Activated naive CD8-positive, alpha-beta T cell treated with anti-CD3 and anti-CD28 coated beads, Interleukin-2, amount 10 ng/mL, durations not matched to agents 7 days and 5 days (primary cell): Measurements from ENCODE around the gene CDK5RAP2. TPM values are rescaled to one million over a fixed set of nuclear protein-coding genes. Genes with fewer than 3 reads are reported as not detected.

Source experiments
- ATAC-seq: fragments of 150-1000 bp; cut with Tn5 transposase; one replicate; pipeline ENCODE4 v1.10.0; 2021; ENCODE audit warnings: low read depth, moderate library complexity
- POLR2A ChIA-PET: fragments of 350-600 bp; sonication (Branson Sonifier 250); formaldehyde crosslinking; loops from one replicate; lab custom pipeline; 2021; ENCODE audit warnings: antibody characterized with exemption; lab: Charles Lee
- DNase-seq: peaks from one replicate; pipeline ENCODE4 v3.0.0; 2021
- H3K27ac Mint-ChIP-seq: one replicate; pipeline ENCODE4 v1.8.0; 2022; ENCODE audit warnings: mild to moderate bottlenecking, mixed read lengths
- H3K27me3 Mint-ChIP-seq: one replicate; pipeline ENCODE4 v1.8.0; 2022; ENCODE audit warnings: mild to moderate bottlenecking, moderate library complexity, mixed read lengths
- H3K36me3 Mint-ChIP-seq: one replicate; pipeline ENCODE4 v1.8.0; 2021; ENCODE audit warnings: mild to moderate bottlenecking, mixed read lengths
- H3K4me1 Mint-ChIP-seq: one replicate; pipeline ENCODE4 v1.8.0; 2021; ENCODE audit warnings: mixed read lengths
- H3K4me3 Mint-ChIP-seq: one replicate; pipeline ENCODE4 v1.8.0; 2022; ENCODE audit warnings: mild to moderate bottlenecking, moderate library complexity, mixed read lengths
- H3K9me3 Mint-ChIP-seq: one replicate; pipeline ENCODE4 v1.8.0; 2021; ENCODE audit warnings: mixed read lengths
- total RNA-seq, 2 experiments: library from RNA; stranded (reverse); gene quantifications; one replicate each; pipeline ENCODE4 v1.2.3, GENCODE V29; 2021

The CDK5RAP2 gene
- total RNA-seq, 2 experiments from 2014 or later, result 113 TPM

DNA sequence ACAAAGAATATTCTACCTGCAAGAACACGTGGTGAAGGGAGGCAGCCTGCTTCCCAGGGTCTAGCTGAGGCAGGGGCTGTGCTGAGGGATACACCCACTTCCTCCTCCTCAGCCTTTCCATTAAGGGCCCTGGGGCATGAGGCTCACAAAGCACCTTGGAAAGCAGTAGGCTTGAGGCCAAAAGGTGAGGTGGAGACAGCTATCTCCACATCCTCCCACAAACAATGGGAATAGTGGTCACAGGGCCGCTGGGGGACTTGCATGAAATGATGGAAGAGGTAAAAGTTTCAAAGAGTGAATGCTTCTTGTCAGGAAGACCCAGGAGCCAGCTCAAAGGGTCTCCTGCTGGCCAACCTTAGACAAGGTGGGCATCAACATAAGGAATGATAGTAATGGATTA lies 207.9 kb downstream of the CDK5RAP2 start:
- POLR2A ChIA-PET, result no interaction called here
- DNase-seq (no peak), ATAC-seq (no peak)
- H3K4me3 Mint-ChIP-seq, result no peak overlapping the region
- no peaks in the 10 kb centered on the region for H3K27me3 Mint-ChIP-seq
- H3K36me3 Mint-ChIP-seq, result peaks cover 4% of the 10 kb centered on the region
- H3K9me3 Mint-ChIP-seq, result peaks cover 5% of the 10 kb centered on the region
- no peak overlapping the region for H3K27ac Mint-ChIP-seq
- no peaks in the 10 kb centered on the region for H3K4me1 Mint-ChIP-seq

DNA sequence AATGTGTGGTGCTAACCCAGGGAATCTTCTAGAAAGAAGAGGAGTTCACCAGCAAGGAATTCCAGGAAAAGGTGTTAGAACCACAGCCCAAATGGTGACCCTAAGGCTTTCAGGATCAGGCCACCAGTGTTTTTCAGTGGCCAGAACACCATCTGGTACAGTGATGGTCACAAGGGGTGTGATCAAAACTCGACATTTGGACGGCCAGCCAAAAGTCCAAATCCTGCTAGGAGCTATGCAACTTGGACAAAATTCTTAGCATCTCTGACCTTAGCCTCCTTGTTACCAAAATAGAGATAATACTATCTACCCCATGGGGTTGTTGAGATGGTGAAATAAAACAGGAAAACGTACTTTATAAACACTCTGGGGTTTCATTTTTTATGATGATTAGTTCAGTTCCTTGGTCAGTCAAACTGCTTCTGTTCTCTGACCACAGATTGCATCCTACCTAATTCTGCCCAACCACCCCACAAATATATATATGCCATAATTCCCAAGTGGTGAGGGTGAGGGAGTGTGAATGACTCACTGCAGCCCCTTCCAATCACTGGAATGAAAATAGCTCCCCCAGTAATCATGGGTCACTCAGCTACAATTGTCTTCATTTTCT lies 210.3 kb downstream of the CDK5RAP2 start:
- POLR2A ChIA-PET, result no interaction called here
- Mint-ChIP-seq H3K9me3 (no peaks in the 10 kb centered on the region), H3K27me3 (no peaks in the 10 kb centered on the region), H3K4me1 (no peaks in the 10 kb centered on the region), H3K27ac (no peak overlapping the region), H3K36me3 (no peaks in the 10 kb centered on the region), H3K4me3 (no peak overlapping the region)
- no peak for DNase-seq
- no peak for ATAC-seq

DNA sequence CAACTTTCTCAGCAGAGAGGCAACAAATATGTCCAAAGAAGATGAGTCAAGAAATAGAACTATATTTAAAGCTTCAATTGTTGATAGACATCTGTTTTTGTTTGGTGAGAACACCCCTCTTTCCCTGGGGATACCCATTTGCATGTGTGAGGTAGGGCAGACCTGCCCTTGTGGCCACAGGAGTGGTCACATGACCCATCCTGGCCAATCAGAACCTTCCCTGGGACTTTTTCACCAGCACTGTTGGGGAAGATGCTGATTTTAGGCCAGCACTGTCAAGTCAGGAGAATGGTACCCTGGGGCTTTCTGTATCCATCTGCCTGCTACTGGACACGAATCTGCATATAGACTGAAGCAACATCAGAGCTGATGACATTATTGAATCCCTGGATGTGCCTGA lies 211.2 kb downstream of the CDK5RAP2 start:
- ATAC-seq (no peak), DNase-seq (no peak)
- Mint-ChIP-seq H3K36me3 (no peaks in the 10 kb centered on the region), H3K9me3 (no peaks in the 10 kb centered on the region), H3K4me1 (no peaks in the 10 kb centered on the region), H3K4me3 (no peak overlapping the region), H3K27me3 (no peaks in the 10 kb centered on the region), H3K27ac (no peak overlapping the region)
- POLR2A ChIA-PET, result no interaction called here

DNA sequence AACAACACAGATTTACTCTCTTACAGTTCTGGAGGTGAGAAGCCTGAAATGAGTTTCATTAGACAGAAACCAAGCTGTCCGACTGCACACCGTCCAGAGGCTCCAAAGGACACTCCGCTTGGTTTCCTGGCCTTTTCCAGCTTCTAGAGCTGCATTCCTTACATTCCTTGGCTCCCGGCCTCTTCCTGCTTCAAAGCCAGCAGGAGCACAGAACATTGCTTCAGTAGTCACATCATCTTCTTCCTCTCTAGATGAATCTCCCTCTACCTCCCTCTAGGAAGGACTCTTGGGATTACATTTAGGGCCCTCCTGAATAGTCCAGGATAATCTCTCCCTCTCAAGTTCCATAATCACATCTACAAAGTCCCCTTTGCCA lies 213.3 kb downstream of the CDK5RAP2 start:
- H3K4me3 Mint-ChIP-seq, result no peak overlapping the region
- DNase-seq, result no peak
- H3K27me3 Mint-ChIP-seq, result no peaks in the 10 kb centered on the region
- H3K27ac Mint-ChIP-seq, result no peak overlapping the region
- no peaks in the 10 kb centered on the region for H3K9me3 Mint-ChIP-seq
- POLR2A ChIA-PET, result no interaction called here
- ATAC-seq, result no peak
- H3K36me3 Mint-ChIP-seq, result no peaks in the 10 kb centered on the region
- H3K4me1 Mint-ChIP-seq, result no peaks in the 10 kb centered on the region

DNA sequence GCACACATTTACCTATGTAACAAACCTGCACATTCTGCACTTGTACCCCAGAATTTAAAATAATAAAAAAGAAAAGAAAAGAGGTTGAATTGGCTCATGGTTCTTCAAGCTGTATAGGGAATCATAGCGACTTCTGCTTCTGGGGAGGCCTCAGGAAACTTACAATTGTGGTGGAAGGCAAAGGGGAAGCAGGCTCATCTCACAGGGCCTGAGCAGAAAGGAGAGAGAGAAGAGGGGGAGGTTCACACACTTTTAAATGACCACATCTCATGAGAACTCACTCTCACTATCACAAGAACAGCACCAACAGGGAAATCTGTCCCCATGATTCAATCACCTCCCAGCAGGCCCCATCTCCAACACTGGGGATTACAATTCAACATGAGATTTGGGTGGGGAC lies 214.6 kb downstream of the CDK5RAP2 start:
- Mint-ChIP-seq H3K27me3 (no peaks in the 10 kb centered on the region), H3K27ac (no peak overlapping the region), H3K9me3 (no peaks in the 10 kb centered on the region), H3K4me1 (no peaks in the 10 kb centered on the region), H3K36me3 (no peaks in the 10 kb centered on the region), H3K4me3 (no peak overlapping the region)
- DNase-seq (no peak), ATAC-seq (no peak)
- POLR2A ChIA-PET, result no interaction called here

DNA sequence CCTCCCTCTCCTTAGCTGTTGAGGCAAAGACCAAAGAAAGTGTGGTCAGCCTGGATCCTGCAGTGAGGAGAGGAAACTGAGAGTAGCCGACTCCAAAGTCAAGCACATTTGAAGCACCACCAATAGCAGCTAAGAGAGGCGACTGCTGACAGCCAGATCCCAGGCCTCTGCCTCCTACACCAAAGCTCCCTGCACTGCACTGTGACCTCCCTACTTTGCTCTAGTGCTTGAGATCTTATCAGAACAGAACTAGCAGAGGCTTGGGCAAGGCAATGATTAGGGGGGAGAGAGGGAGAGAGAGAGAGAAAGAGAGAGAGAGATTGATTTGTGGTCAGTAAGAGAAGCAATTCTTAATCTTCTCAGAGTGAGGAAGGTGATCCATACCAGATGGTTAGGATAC lies 216.3 kb downstream of the CDK5RAP2 start:
- no peaks in the 10 kb centered on the region for H3K4me1 Mint-ChIP-seq
- no peaks in the 10 kb centered on the region for H3K27me3 Mint-ChIP-seq
- ATAC-seq (no peak), DNase-seq (no peak)
- no peak overlapping the region for H3K4me3 Mint-ChIP-seq
- H3K36me3 Mint-ChIP-seq, result no peaks in the 10 kb centered on the region
- POLR2A ChIA-PET, result no interaction called here
- no peaks in the 10 kb centered on the region for H3K9me3 Mint-ChIP-seq
- H3K27ac Mint-ChIP-seq, result no peak overlapping the region

DNA sequence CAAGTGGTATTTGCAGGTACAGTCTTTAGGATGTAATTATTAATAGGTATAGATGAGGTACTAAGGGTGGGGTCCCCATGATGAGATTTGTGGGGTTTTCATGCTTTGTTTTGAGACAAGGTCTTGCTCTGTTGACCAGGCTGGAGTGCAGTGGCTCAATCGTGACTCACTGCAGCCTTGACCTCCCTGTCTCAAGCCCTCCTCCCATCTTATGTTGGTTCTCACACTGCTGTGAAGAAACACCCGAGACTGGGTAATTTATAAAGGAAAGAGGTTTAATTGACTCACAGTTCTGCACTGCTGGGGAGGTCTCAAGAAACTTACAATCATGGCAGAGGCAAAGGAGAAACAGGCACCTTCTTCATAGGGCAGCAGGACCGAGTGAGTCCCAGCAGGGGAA lies 217.5 kb downstream of the CDK5RAP2 start:
- Mint-ChIP-seq H3K4me1 (no peaks in the 10 kb centered on the region), H3K4me3 (no peak overlapping the region), H3K9me3 (no peaks in the 10 kb centered on the region), H3K27ac (no peak overlapping the region), H3K36me3 (no peaks in the 10 kb centered on the region), H3K27me3 (no peaks in the 10 kb centered on the region)
- ATAC-seq (no peak), DNase-seq (no peak)
- POLR2A ChIA-PET, result no interaction called here

DNA sequence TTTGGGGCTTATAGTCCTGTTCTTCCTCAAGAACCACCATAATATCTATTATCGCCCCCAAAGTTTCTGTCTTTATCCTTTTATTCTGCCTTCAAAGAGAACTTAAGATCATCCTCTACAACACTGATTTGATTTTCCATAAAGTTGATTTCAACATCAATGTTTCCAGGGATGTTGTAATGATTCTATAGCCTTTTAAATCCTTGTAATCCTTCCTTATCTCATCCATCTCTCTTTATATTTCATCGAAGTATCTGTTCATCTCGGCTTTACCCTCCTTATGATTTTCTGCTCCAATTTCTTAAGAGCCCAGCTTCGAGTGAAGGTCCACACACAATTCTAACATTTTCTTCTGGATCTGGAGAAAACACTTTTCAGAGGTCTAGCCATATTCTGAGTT lies 218.4 kb downstream of the CDK5RAP2 start:
- Mint-ChIP-seq H3K4me1 (no peaks in the 10 kb centered on the region), H3K9me3 (no peaks in the 10 kb centered on the region), H3K4me3 (no peak overlapping the region), H3K27ac (no peak overlapping the region), H3K36me3 (no peaks in the 10 kb centered on the region), H3K27me3 (no peaks in the 10 kb centered on the region)
- DNase-seq (no peak), ATAC-seq (no peak)
- POLR2A ChIA-PET, result no interaction called here

DNA sequence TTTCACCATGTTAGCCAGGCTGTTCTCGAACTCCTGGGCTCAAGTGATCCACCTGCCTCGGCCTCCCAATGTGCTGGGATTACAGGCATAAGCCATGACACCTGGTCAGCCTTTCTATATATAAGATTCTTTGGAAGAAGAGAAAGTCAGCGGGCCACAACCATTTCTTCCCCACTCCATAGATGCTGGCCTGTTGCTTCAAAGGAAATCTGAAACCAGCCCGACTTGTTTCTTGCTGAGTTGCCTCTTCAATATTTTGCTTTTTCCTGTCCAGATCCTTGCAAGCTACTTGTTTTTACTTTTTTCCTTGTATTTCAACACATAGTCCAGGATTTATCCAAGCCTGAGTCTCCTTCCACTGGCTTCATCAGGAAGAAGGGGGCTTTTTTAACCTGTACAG lies 219.5 kb downstream of the CDK5RAP2 start:
- ATAC-seq (no peak), DNase-seq (no peak)
- Mint-ChIP-seq H3K36me3 (peaks cover 1% of the 10 kb centered on the region), H3K27ac (no peak overlapping the region), H3K4me3 (no peak overlapping the region), H3K27me3 (no peaks in the 10 kb centered on the region), H3K4me1 (no peaks in the 10 kb centered on the region), H3K9me3 (peaks cover 4% of the 10 kb centered on the region)
- POLR2A ChIA-PET, result no interaction called here

DNA sequence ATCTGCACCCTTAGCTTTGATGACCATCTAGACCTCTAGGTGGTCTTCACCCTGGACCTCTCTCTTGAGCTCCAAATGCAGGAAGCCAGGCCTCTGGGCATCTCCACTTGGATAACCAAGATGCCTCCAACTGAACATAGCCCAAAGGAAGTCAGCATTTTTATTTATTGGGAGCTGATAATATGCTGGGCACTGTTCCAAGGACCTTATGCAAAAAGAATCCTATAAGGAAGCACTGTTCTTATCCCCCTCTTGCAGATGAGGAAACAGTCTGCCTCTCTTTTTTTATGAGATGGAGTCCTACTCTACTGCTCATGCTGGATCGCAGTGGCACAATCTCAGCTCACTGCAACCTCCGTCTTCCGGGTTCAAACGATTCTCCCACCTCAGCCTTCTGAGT lies 219.9 kb downstream of the CDK5RAP2 start:
- DNase-seq (no peak), ATAC-seq (no peak)
- Mint-ChIP-seq H3K27ac (no peak overlapping the region), H3K27me3 (no peaks in the 10 kb centered on the region), H3K36me3 (peaks cover 1% of the 10 kb centered on the region), H3K4me1 (no peaks in the 10 kb centered on the region), H3K4me3 (no peak overlapping the region), H3K9me3 (peaks cover 4% of the 10 kb centered on the region)
- POLR2A ChIA-PET, result no interaction called here

DNA sequence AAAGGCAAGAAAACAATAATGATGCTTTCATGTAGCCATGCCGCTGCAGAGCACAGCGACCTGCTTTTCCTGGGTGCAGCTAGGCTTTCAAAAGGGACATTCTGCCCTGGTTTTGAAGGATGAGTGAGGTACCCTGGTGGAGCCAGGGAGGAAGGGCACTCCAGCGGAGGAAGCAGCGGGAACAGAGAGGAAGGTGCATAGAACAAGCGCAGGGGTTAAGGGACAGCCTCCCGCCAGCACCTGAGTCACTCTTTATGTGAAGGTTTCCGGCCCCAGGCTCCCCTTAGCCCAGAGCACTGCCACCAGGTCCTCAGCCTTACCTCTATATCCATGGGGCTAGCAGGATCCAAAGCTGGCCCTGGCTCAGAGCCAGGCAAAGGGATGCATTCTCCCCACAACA lies 221.1 kb downstream of the CDK5RAP2 start:
- ATAC-seq, result no peak

DNA sequence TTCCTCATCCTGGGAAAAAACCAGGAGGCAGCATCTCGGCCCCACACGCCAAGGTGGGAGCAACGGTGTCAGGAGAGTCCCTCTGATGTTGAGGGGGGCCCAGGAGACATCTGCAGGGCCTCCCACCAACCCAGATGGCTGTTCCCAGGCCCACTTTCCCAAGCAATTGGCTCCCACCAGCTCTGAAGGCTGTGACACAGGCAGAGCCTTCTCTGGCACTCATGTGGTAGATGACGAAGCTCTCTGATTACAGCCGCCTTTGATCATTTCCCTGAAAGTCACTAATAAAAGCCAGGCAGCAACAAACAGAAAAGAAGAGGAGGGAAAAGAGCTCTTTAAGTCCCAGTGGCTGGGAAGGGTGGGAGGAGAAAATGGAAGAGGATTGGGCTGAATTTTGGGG lies 226.5 kb downstream of the CDK5RAP2 start:
- POLR2A ChIA-PET, result no interaction called here
- Mint-ChIP-seq H3K4me3 (no peak overlapping the region), H3K36me3 (peaks cover 1% of the 10 kb centered on the region), H3K4me1 (no peaks in the 10 kb centered on the region), H3K27ac (no peak overlapping the region), H3K9me3 (peaks cover 4% of the 10 kb centered on the region), H3K27me3 (peaks cover 7% of the 10 kb centered on the region)
- ATAC-seq (no peak), DNase-seq (no peak)

More for the DNA sequence above, 221.1 kb downstream of the CDK5RAP2 start:
- Mint-ChIP-seq H3K4me1 (no peaks in the 10 kb centered on the region), H3K9me3 (peaks cover 4% of the 10 kb centered on the region), H3K27me3 (no peaks in the 10 kb centered on the region), H3K4me3 (no peak overlapping the region), H3K27ac (no peak overlapping the region), H3K36me3 (peaks cover 1% of the 10 kb centered on the region)
- no peak for DNase-seq
- POLR2A ChIA-PET, result no interaction called here

DNA sequence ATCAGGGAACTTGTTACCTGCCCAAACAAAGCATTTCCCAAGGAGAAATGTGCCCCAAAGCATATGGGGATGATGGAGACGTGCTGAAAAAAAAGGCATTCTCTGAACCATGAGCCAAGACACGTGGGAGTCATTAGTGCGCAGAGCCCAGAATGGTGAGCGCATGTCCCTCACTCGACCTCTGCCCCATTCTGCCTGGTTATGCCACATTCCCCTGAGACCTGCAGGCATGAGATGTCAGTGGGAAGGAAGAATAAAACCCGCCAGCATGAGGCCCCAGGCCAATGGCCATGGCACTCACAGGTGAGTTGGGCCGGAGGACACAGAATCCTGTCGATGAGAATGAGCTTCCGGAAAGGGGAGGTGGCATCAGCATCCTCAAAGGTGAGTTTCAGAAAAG lies 228.9 kb downstream of the CDK5RAP2 start:
- ATAC-seq (no peak), DNase-seq (no peak)
- H3K36me3 Mint-ChIP-seq, result no peaks in the 10 kb centered on the region
- no peak overlapping the region for H3K4me3 Mint-ChIP-seq
- H3K9me3 Mint-ChIP-seq, result peaks cover 2% of the 10 kb centered on the region
- POLR2A ChIA-PET, result no interaction called here
- peaks cover 11% of the 10 kb centered on the region for H3K27me3 Mint-ChIP-seq
- H3K27ac Mint-ChIP-seq, result no peak overlapping the region
- no peaks in the 10 kb centered on the region for H3K4me1 Mint-ChIP-seq

DNA sequence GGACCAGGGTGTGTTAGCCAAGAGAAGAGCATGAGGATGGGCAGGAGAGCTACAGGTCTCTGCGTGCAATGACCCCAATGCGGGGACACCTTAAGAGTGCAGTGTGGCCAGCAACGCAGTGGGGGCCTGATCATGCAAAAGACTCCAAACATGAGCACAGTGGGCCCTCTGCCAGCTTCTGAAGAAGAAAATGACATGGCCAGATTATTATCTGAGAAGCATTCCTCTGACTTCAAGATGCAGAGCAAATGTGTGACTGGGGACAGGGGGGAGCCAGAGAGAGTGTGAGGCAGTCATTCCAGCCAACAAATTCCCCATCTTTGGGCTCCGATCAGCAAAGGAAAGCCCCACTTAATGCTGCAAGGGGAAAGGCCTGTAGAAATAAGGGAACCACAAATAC lies 229.4 kb downstream of the CDK5RAP2 start:
- Mint-ChIP-seq H3K36me3 (no peaks in the 10 kb centered on the region), H3K27me3 (peaks cover 11% of the 10 kb centered on the region), H3K9me3 (no peaks in the 10 kb centered on the region), H3K4me3 (no peak overlapping the region), H3K27ac (no peak overlapping the region), H3K4me1 (no peaks in the 10 kb centered on the region)
- DNase-seq (no peak), ATAC-seq (no peak)
- POLR2A ChIA-PET, result no interaction called here

DNA sequence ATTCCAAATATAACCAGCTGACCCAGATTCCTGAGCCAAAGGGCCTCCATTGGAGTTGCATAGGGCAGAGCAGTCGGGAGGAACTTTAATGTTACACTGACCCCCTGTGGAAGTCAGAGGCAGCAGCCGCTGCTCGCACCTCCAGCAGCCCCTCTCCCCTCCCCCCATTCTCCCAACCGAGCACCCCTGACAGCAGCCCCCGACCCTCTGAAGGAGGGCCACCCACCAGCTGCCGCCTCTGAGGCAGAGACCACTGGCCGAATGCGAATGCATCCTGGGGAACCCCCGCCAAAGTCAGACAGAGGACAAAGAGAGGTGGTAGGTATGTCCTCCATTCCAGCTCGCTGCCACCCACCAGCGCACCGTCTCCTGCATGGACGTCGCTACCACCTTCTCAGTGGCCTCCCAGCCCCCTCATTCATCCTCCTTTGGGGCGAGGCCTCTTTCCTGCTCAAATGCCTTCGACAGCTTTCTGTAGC lies 231.0 kb downstream of the CDK5RAP2 start:
- H3K9me3 Mint-ChIP-seq, result no peaks in the 10 kb centered on the region
- H3K27me3 Mint-ChIP-seq, result peaks cover 11% of the 10 kb centered on the region
- no peak overlapping the region for H3K4me3 Mint-ChIP-seq
- no peaks in the 10 kb centered on the region for H3K36me3 Mint-ChIP-seq
- POLR2A ChIA-PET, result no interaction called here
- no peak for DNase-seq
- no peak for ATAC-seq
- H3K27ac Mint-ChIP-seq, result no peak overlapping the region
- H3K4me1 Mint-ChIP-seq, result peaks cover 2% of the 10 kb centered on the region
